Measurements from ENCODE around the gene KCNIP2.

Gene KCNIP2

DNA sequence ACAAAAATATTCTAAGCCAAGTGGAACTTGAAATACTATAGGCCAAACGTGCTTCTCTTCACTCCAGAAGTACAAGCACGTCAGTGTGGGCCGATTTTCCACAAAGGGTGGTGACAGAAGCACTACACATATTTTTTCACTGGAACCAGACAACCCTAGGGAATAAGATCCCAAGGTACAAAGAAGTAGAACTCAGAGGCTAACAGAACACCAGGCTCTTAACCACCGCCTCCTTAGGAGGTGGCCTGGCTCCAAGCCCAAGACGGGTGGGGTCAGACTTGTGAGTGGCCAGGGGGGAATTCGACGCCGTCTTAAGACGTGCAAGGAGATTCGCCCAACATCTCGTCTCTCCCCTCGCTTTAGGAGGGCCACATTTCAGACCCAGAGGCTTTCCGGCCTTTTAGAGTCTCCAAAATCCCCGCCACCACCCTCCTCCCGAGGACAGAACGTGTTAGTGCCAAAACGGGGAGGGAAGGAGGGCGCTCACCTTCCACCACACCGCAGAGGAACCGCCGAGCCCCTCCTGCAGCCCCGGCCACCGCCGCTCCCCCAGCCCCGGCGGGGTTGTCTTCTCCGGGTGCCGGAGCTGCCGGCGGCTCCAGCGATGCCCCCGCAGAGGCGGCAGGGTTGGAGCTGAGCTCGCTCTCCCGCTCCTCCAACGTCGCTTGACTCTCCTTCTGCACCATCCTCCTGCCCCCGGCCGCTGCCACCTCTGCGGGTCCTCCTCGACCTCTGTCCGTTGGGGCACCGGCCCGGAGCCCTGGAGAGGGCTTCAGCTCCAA, 26.1 kb downstream of the KCNIP2 start:
- TF ChIP-seq ZBTB7A (IDR thresholded peaks at IDR 0.05; ENCODE audit: low read depth) (peak; percentile 56; the same call in 1 of the 2 replicates), NFIC (IDR thresholded peaks at IDR 0.05) (peak; percentile 86), CREB1 (IDR thresholded peaks at IDR 0.05; ENCODE audit: low read depth) (0 out of 2 replicates have a peak, but pooled peaks have one; percentile 20), RAD21 (IDR thresholded peaks at IDR 0.05; ENCODE audit: low read depth) (no peak), TEAD4 (IDR thresholded peaks at IDR 0.05) (peak; percentile 32; the same call in 1 of the 2 replicates), CEBPB (IDR thresholded peaks at IDR 0.05) (no peak)

DNA sequence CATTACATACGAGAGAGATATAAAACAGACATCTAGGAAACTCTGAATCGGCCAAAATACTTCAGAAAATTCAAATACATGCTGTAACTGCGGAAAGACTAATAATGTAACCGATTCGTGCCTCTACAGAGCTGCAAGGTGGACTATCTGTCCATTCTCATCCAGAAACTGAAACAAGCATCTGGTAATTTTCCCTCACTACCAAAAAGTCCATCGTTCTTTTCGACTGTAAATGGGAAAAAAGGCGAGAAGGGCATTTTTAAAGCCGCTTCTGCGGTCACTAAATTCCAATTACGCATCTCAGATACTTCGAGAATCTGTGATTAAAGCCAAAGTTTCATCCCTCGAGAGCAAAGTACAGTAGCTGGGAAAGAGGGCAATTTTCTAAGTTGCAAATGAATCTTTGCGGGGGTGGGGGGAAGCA, 26.7 kb downstream of the KCNIP2 start:
- TF ChIP-seq NFIC (IDR thresholded peaks at IDR 0.05) (no peak), EGR1 (IDR thresholded peaks at IDR 0.05) (peak; percentile 45; the same call in 1 of the 2 replicates)

DNA sequence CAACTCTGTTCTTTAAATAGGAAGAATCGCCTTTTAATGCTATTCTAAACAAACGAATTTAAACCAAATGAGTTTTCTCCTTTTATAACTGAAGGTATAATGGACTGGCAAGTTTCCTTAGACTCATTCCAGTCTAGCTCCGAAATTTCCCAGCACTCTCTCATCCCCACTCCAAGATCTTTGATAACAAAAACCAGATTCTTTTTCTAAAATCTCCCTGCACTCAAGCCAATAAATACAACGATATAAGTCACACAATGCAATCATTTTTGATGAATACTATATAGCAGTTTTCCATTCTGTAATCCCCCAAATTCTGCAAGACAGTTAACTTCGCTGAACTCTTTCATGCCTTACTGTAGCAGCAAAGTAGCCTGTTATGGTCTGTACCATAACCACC, 27.2 kb downstream of the KCNIP2 start:
- TF ChIP-seq, protein P1, sequence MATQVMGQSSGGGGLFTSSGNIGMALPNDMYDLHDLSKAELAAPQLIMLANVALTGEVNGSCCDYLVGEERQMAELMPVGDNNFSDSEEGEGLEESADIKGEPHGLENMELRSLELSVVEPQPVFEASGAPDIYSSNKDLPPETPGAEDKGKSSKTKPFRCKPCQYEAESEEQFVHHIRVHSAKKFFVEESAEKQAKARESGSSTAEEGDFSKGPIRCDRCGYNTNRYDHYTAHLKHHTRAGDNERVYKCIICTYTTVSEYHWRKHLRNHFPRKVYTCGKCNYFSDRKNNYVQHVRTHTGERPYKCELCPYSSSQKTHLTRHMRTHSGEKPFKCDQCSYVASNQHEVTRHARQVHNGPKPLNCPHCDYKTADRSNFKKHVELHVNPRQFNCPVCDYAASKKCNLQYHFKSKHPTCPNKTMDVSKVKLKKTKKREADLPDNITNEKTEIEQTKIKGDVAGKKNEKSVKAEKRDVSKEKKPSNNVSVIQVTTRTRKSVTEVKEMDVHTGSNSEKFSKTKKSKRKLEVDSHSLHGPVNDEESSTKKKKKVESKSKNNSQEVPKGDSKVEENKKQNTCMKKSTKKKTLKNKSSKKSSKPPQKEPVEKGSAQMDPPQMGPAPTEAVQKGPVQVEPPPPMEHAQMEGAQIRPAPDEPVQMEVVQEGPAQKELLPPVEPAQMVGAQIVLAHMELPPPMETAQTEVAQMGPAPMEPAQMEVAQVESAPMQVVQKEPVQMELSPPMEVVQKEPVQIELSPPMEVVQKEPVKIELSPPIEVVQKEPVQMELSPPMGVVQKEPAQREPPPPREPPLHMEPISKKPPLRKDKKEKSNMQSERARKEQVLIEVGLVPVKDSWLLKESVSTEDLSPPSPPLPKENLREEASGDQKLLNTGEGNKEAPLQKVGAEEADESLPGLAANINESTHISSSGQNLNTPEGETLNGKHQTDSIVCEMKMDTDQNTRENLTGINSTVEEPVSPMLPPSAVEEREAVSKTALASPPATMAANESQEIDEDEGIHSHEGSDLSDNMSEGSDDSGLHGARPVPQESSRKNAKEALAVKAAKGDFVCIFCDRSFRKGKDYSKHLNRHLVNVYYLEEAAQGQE (IDR thresholded peaks at IDR 0.05; ENCODE audit: low read depth) = no peak
- no peak for TF ChIP-seq EGR1 (IDR thresholded peaks at IDR 0.05)
- TF ChIP-seq YY1 (IDR thresholded peaks at IDR 0.05; ENCODE audit: low read depth) = no peak
- TF ChIP-seq ZBTB7A (IDR thresholded peaks at IDR 0.05; ENCODE audit: low read depth) = no peak
- TF ChIP-seq, protein P2, sequence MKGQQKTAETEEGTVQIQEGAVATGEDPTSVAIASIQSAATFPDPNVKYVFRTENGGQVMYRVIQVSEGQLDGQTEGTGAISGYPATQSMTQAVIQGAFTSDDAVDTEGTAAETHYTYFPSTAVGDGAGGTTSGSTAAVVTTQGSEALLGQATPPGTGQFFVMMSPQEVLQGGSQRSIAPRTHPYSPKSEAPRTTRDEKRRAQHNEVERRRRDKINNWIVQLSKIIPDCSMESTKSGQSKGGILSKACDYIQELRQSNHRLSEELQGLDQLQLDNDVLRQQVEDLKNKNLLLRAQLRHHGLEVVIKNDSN (IDR thresholded peaks at IDR 0.05) = no peak
- no peak for TF ChIP-seq RAD21 (IDR thresholded peaks at IDR 0.05; ENCODE audit: low read depth)
- TF ChIP-seq CEBPB (IDR thresholded peaks at IDR 0.05) = no peak
- no peak for TF ChIP-seq FOXM1 (IDR thresholded peaks at IDR 0.05; ENCODE audit: borderline replicate concordance, low read depth)
- TF ChIP-seq, protein P3, sequence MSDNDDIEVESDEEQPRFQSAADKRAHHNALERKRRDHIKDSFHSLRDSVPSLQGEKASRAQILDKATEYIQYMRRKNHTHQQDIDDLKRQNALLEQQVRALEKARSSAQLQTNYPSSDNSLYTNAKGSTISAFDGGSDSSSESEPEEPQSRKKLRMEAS (IDR thresholded peaks at IDR 0.05) = no peak
- no peak for TF ChIP-seq EP300 (IDR thresholded peaks at IDR 0.05; ENCODE audit: borderline replicate concordance)
- no peak for TF ChIP-seq NFIC (IDR thresholded peaks at IDR 0.05)
- TF ChIP-seq CREB1 (IDR thresholded peaks at IDR 0.05; ENCODE audit: low read depth) = no peak
- TF ChIP-seq TAF1 (IDR thresholded peaks at IDR 0.05; ENCODE audit: low read depth) = no peak
- no peak for TF ChIP-seq TEAD4 (IDR thresholded peaks at IDR 0.05)
- TF ChIP-seq TCF12 (IDR thresholded peaks at IDR 0.05; ENCODE audit: low read depth) = no peak

DNA sequence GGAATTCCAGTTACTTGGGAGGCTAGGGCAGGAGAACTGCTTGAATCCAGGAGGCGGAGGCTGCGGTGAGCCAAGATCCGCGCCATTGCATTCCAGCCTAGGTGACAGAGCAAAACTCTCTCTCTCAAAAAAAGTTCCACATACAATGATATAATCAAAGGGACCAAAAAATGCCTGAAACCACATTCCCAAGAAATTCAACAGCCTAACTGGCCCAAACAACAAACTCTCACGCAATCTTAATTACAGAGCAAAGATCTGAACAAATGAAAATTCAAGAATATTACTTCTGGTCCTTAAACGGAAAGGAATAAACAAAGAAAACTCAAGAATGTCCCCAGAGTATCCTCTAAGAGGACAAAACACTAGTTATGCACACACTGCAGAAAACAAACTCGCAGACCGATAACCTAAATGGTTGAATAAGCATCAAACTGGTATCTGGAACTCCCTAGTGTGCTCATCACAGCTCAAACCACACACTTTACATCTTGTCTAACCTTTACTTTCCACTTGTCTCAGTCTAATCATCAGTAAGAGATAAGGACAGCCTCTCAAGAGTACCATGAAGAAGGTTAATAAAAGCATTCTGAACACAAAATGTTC, 29.0 kb downstream of the KCNIP2 start:
- no peak for TF ChIP-seq EP300 (IDR thresholded peaks at IDR 0.05; ENCODE audit: borderline replicate concordance)
- no peak for TF ChIP-seq EGR1 (IDR thresholded peaks at IDR 0.05)
- no peak for TF ChIP-seq CREB1 (IDR thresholded peaks at IDR 0.05; ENCODE audit: low read depth)
- TF ChIP-seq, protein P2 (IDR thresholded peaks at IDR 0.05) = no peak
- TF ChIP-seq RAD21 (IDR thresholded peaks at IDR 0.05; ENCODE audit: low read depth) = no peak
- TF ChIP-seq NFIC (IDR thresholded peaks at IDR 0.05) = no peak
- no peak for TF ChIP-seq FOXM1 (IDR thresholded peaks at IDR 0.05; ENCODE audit: borderline replicate concordance, low read depth)
- TF ChIP-seq TCF12 (IDR thresholded peaks at IDR 0.05; ENCODE audit: low read depth) = no peak
- no peak for TF ChIP-seq TAF1 (IDR thresholded peaks at IDR 0.05; ENCODE audit: low read depth)
- no peak for TF ChIP-seq TEAD4 (IDR thresholded peaks at IDR 0.05)
- TF ChIP-seq, protein P1 (IDR thresholded peaks at IDR 0.05; ENCODE audit: low read depth) = no peak
- TF ChIP-seq, protein P3 (IDR thresholded peaks at IDR 0.05) = no peak
- no peak for TF ChIP-seq YY1 (IDR thresholded peaks at IDR 0.05; ENCODE audit: low read depth)
- TF ChIP-seq CEBPB (IDR thresholded peaks at IDR 0.05) = no peak
- no peak for TF ChIP-seq ZBTB7A (IDR thresholded peaks at IDR 0.05; ENCODE audit: low read depth)

DNA sequence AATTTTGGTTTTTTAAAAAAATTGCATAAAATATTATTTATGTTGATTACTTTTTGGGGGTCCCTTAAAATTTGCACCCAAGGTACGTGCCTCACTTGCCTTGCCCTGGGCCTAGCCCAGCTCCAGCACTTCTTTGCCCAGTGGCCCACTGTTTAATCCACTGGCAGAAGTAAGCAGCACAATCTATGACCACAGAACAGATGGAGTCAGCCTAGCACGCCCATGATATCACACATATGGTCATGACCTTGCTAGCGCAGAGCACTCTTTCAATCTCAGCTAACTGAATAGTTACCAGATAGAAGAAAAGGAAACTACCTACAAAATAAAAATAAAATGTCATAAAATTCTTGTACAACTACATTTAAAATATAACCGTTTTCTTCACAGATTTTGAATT, 31.0 kb downstream of the KCNIP2 start:
- TF ChIP-seq NFIC (IDR thresholded peaks at IDR 0.05) = no peak

DNA sequence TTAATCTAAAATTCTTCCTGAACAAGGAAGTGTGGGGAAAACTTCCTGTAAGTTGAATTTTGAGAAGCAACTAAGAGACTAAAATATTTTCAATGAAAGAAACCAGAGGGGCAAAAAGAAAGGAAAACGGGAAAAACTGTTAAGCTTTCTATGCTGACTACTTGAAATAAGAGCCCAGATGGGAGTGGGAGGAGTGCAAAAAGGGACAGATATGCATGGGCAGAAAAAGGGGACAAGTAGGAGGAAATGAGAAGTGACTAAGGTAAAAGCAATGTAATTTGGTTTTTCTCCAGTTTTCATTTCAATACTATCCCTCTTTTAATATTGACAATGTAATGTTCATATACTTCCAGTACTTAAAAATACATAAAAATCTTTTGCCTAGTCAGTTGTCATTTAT, 36.4 kb downstream of the KCNIP2 start:
- TF ChIP-seq CEBPB (IDR thresholded peaks at IDR 0.05) = no peak
- no peak for TF ChIP-seq TAF1 (IDR thresholded peaks at IDR 0.05; ENCODE audit: low read depth)
- TF ChIP-seq, protein P2 (IDR thresholded peaks at IDR 0.05) = no peak
- no peak for TF ChIP-seq NFIC (IDR thresholded peaks at IDR 0.05)
- TF ChIP-seq EP300 (IDR thresholded peaks at IDR 0.05; ENCODE audit: borderline replicate concordance) = no peak
- no peak for TF ChIP-seq ZBTB7A (IDR thresholded peaks at IDR 0.05; ENCODE audit: low read depth)
- TF ChIP-seq, protein P3 (IDR thresholded peaks at IDR 0.05) = no peak
- TF ChIP-seq YY1 (IDR thresholded peaks at IDR 0.05; ENCODE audit: low read depth) = no peak
- no peak for TF ChIP-seq CREB1 (IDR thresholded peaks at IDR 0.05; ENCODE audit: low read depth)
- TF ChIP-seq TCF12 (IDR thresholded peaks at IDR 0.05; ENCODE audit: low read depth) = no peak
- no peak for TF ChIP-seq EGR1 (IDR thresholded peaks at IDR 0.05)
- TF ChIP-seq, protein P1 (IDR thresholded peaks at IDR 0.05; ENCODE audit: low read depth) = no peak
- TF ChIP-seq FOXM1 (IDR thresholded peaks at IDR 0.05; ENCODE audit: borderline replicate concordance, low read depth) = no peak
- no peak for TF ChIP-seq TEAD4 (IDR thresholded peaks at IDR 0.05)
- no peak for TF ChIP-seq RAD21 (IDR thresholded peaks at IDR 0.05; ENCODE audit: low read depth)
